PC-9 (cell line): ENCODE data around the gene SBF2.

Experiments used
- EZH2 ChIP-seq: fragments of 200-600 bp; sonication (generic); IDR thresholded peaks from 2 replicates; pipeline ENCODE4 v1.8.0; 2017; ENCODE audit warnings: antibody characterized with exemption, low read depth
- TF ChIP-seq, protein P1 (sequence below): fragments of 200-600 bp; sonication (generic); conservative IDR thresholded peaks from 2 replicates; pipeline ENCODE4 v1.6.1; 2017; ENCODE audit warnings: mixed run types, antibody characterized with exemption, mild to moderate bottlenecking, moderate library complexity

DNA sequence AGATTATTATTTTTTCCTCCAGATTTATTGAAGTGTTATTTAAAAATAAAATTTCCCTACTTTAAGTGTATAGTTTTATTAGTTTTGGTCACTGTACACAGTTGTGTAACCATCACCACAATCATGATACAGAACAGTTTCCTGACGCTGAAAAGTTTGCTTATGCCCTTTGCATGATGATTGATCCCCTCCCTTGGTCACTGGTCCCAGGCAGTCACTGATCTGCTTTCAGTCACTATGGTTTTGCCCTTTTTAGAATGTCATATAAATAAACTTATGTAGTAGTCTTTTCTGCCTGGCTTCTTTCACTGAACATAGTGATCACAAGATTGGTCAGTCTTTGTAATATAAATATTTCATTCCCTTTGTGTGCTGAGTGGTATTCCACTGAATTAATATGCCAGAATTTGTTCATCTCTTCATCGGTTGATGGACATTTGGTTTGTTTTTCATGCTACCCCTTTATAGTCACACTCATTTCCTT is 489.6 kb downstream of the SBF2 start:
- TF ChIP-seq, protein P1, sequence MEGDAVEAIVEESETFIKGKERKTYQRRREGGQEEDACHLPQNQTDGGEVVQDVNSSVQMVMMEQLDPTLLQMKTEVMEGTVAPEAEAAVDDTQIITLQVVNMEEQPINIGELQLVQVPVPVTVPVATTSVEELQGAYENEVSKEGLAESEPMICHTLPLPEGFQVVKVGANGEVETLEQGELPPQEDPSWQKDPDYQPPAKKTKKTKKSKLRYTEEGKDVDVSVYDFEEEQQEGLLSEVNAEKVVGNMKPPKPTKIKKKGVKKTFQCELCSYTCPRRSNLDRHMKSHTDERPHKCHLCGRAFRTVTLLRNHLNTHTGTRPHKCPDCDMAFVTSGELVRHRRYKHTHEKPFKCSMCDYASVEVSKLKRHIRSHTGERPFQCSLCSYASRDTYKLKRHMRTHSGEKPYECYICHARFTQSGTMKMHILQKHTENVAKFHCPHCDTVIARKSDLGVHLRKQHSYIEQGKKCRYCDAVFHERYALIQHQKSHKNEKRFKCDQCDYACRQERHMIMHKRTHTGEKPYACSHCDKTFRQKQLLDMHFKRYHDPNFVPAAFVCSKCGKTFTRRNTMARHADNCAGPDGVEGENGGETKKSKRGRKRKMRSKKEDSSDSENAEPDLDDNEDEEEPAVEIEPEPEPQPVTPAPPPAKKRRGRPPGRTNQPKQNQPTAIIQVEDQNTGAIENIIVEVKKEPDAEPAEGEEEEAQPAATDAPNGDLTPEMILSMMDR = no peak
- no peak for TF ChIP-seq EZH2
